AG08395 (cell line): ENCODE measurements around the gene IFT57.
"Not testable (repeated sequence)": the region's sequence is repeated elsewhere in the genome, so short reads cannot be mapped to it uniquely, and the experiment has no call there.

Experiments used
- DNase-seq: peaks from one replicate; pipeline ENCODE4 v3.0.0; 2012; ENCODE audit warnings: mixed read lengths, low spot score

The IFT57 gene

GRCh38 chr3:108158251-108158650, 64.0 kb downstream of the IFT57 start:
- DNase-seq = no peak

- DNase-seq = no peak
These were observed 65.0 kb downstream of the IFT57 start for GRCh38 chr3:108157273-108157672.

GRCh38 chr3:108156312-108156853, 65.8 kb downstream of the IFT57 start:
- no peak for DNase-seq

GRCh38 chr3:108155642-108156041, 66.6 kb downstream of the IFT57 start:
- DNase-seq = not testable (repeated sequence)

- DNase-seq = peak; percentile 20
These were observed 68.7 kb downstream of the IFT57 start for GRCh38 chr3:108153451-108153981.

- DNase-seq = no peak
These were observed 70.0 kb downstream of the IFT57 start for GRCh38 chr3:108152274-108152673.

GRCh38 chr3:108150200-108150599, 72.0 kb downstream of the IFT57 start:
- DNase-seq = no peak

GRCh38 chr3:108146139-108146538, 76.1 kb downstream of the IFT57 start:
- no peak for DNase-seq

GRCh38 chr3:108145578-108145977, 76.6 kb downstream of the IFT57 start:
- no peak for DNase-seq

GRCh38 chr3:108137460-108137814, 84.8 kb downstream of the IFT57 start:
- no peak for DNase-seq

- no peak for DNase-seq
These were observed 85.4 kb downstream of the IFT57 start for GRCh38 chr3:108136561-108137459.

- DNase-seq = no peak
These were observed 87.7 kb downstream of the IFT57 start for GRCh38 chr3:108134555-108134880.

- no peak for DNase-seq
These were observed 88.2 kb downstream of the IFT57 start for GRCh38 chr3:108133858-108134554.

- no peak for DNase-seq
These were observed 89.2 kb downstream of the IFT57 start for GRCh38 chr3:108133048-108133369.

GRCh38 chr3:108131475-108132134, 90.6 kb downstream of the IFT57 start:
- DNase-seq = peak; percentile 5

- peak; percentile 74 for DNase-seq
These were observed 91.3 kb downstream of the IFT57 start for GRCh38 chr3:108130701-108131474.

GRCh38 chr3:108130236-108130635, 92.0 kb downstream of the IFT57 start:
- DNase-seq = no peak

GRCh38 chr3:108127301-108127988, 94.8 kb downstream of the IFT57 start:
- DNase-seq = no peak

- DNase-seq = no peak
These were observed 95.9 kb downstream of the IFT57 start for GRCh38 chr3:108126348-108126747.

- DNase-seq = no peak
These were observed 96.6 kb downstream of the IFT57 start for GRCh38 chr3:108125550-108126071.

GRCh38 chr3:108125153-108125543, 97.1 kb downstream of the IFT57 start:
- no peak for DNase-seq
